Transverse colon (tissue), 4 donors: ENCODE data around the gene RGL4.

Experiments used
- CTCF ChIP-seq, 5 experiments: fragments of 200-600 bp in 3 of 5; fragments of 450-650 bp in 2 of 5; sonication (generic) in 3 of 5; IDR thresholded peaks; 1 replicate in 2 of 5; 2 replicates in 3 of 5; pipeline ENCODE4 v1.5.1; 2016 to 2017; ENCODE audit warnings: antibody characterized with exemption in 5 of 5, inconsistent platforms in 3 of 5, mild to moderate bottlenecking in 2 of 5, moderate library complexity in 1 of 5
- EP300 ChIP-seq: sonication (generic); formaldehyde crosslinking; IDR thresholded peaks from one replicate; pipeline ENCODE4 v1.6.1; 2017; ENCODE audit warnings: antibody characterized with exemption, low read depth
- POLR2AphosphoS5 ChIP-seq, 3 donors: sonication (generic); formaldehyde crosslinking; IDR thresholded peaks; one replicate each; pipeline ENCODE4 v1.6.1; 2016; ENCODE audit warnings: antibody characterized with exemption in 3 of 3

- TF ChIP-seq POLR2AphosphoS5 (IDR thresholded peaks at IDR 0.05) (no peak), CTCF (IDR thresholded peaks at IDR 0.05) (no peak), EP300 (no peak)
These were observed 34.8 kb upstream of the RGL4 start for GRCh38 chr22:23655891-23656475.
